ENCODE data around the gene MGAT4A. TPM values are rescaled to one million over a fixed set of nuclear protein-coding genes. Genes with fewer than 3 reads are reported as not detected.

The MGAT4A gene
- total and polyA plus RNA-seq, 3 donors from 2014 or later = 12.1 to 13.9 (median 13.8) TPM

DNA sequence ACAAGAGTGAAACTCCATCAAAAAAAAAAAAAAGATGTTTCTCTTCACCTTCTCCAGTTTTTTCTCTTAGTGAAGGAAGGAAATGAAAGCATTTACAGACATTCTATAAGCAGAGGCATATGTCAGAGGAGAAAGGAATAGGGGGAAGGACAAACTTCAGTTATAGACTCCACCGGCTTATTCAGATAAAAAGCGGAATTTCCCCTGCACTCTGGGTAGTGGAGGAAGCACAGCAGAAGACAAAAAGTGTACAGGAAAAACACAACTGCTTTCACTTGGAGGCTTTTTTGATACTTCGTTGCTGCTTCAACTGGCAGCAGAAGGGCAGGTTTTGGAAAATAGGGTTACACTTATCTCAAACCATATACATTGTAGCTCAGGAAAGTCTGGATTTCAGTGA, 3.2 kb upstream of the MGAT4A start:
- Histone ChIP-seq H3K36me3 (ENCODE audit: low read depth, missing control alignments) (no peaks in the 10 kb centered on the region), H3K27me3 (no peaks in the 10 kb centered on the region), H3K4me3 (no peak overlapping the region), H3K27ac (no peak overlapping the region), H3K9me3 (no peaks in the 10 kb centered on the region), H3K4me1 (peaks cover 9% of the 10 kb centered on the region)
- intact Hi-C loops (cut with DNase I; ENCODE audit: low total_unique reads) = no loop called here
- no peak for TF ChIP-seq POLR2A (IDR thresholded peaks at IDR 0.05)
- TF ChIP-seq, protein P1, sequence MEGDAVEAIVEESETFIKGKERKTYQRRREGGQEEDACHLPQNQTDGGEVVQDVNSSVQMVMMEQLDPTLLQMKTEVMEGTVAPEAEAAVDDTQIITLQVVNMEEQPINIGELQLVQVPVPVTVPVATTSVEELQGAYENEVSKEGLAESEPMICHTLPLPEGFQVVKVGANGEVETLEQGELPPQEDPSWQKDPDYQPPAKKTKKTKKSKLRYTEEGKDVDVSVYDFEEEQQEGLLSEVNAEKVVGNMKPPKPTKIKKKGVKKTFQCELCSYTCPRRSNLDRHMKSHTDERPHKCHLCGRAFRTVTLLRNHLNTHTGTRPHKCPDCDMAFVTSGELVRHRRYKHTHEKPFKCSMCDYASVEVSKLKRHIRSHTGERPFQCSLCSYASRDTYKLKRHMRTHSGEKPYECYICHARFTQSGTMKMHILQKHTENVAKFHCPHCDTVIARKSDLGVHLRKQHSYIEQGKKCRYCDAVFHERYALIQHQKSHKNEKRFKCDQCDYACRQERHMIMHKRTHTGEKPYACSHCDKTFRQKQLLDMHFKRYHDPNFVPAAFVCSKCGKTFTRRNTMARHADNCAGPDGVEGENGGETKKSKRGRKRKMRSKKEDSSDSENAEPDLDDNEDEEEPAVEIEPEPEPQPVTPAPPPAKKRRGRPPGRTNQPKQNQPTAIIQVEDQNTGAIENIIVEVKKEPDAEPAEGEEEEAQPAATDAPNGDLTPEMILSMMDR (IDR thresholded peaks at IDR 0.05) = no peak
- no peak for DNase-seq
- WGBS, 2 donors = 53 to 57% methylated on average over 3 of the region's 3 CpGs

- no peak overlapping the region for H3K4me3 ChIP-seq
- no peaks in the 10 kb centered on the region for H3K36me3 ChIP-seq (ENCODE audit: low read depth, missing control alignments)
These were observed 1.6 kb upstream of the MGAT4A start for GRCh38 chr2:98732430-98733051.

DNA sequence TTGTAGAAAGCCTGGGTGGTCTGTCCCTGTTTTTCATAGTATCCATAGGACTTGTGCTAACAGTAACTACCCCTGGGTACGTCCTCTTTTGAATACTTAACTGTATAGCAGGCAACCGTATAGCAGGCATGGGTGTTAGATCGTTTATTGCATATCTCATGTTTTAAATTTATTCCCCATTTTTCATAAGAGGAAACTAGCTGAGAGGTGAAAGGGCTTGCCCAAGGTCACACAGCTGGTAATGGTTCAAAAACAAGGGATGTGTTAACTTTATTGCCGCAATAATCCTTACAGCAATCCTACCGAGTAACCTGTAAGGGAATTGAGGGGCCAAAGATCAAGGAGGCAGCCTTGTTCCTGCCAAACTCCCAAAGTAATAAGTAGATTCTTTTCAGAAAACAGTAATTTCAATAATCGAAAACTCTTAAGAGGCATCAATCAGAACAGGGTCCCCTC, 990 bp upstream of the MGAT4A start:
- 34 to 39% methylated on average over 6 of the region's 6 CpGs for WGBS, 2 donors
- intact Hi-C loops (cut with DNase I; ENCODE audit: low total_unique reads) = no loop called here
- Histone ChIP-seq H3K4me1 (peaks cover 9% of the 10 kb centered on the region), H3K9me3 (no peaks in the 10 kb centered on the region), H3K27ac (peak overlapping the region in 1 of 2 donors; percentile 80), H3K27me3 (no peaks in the 10 kb centered on the region), H3K4me3 (peak overlapping the region; percentile 64 to 71), H3K36me3 (ENCODE audit: low read depth, missing control alignments) (no peaks in the 10 kb centered on the region)
- no peak for DNase-seq
- TF ChIP-seq POLR2A (IDR thresholded peaks at IDR 0.05) = no peak
- TF ChIP-seq, protein P1 (IDR thresholded peaks at IDR 0.05) = no peak

More at GRCh38 chr2:98732430-98733051, 1.6 kb upstream of the MGAT4A start:
- Histone ChIP-seq H3K27ac (no peak overlapping the region), H3K27me3 (no peaks in the 10 kb centered on the region), H3K4me1 (peaks cover 9% of the 10 kb centered on the region), H3K9me3 (no peaks in the 10 kb centered on the region)
- intact Hi-C loops (cut with DNase I; ENCODE audit: low total_unique reads) = no loop called here
- WGBS, 2 donors = 73 to 77% methylated on average over 8 of the region's 8 CpGs
- DNase-seq = no peak
- TF ChIP-seq, protein P1 (IDR thresholded peaks at IDR 0.05) = no peak
- no peak for TF ChIP-seq POLR2A (IDR thresholded peaks at IDR 0.05)

- TF ChIP-seq POLR2A (IDR thresholded peaks at IDR 0.05) = no peak
- TF ChIP-seq, protein P1 (IDR thresholded peaks at IDR 0.05) = no peak
- Histone ChIP-seq H3K36me3 (ENCODE audit: low read depth, missing control alignments) (no peaks in the 10 kb centered on the region), H3K27me3 (no peaks in the 10 kb centered on the region), H3K4me1 (peaks cover 9% of the 10 kb centered on the region), H3K9me3 (no peaks in the 10 kb centered on the region), H3K27ac (peak overlapping the region; percentile 42 to 68), H3K4me3 (peak overlapping the region; percentile 70 to 71)
- WGBS, 2 donors = 0% methylated on average over 34 of the region's 56 CpGs; no CpG with 5 or more reads in 1 of the 2 donors
- intact Hi-C loops (cut with DNase I; ENCODE audit: low total_unique reads) = no loop called here
- peak; percentile 58 for DNase-seq
These were observed 258 bp downstream of the MGAT4A start for GRCh38 chr2:98730707-98731040.

All from testis (tissue), 3 donors.